ENCODE results near the gene GRM5.
"Not testable (repeated sequence)": the region's sequence is repeated elsewhere in the genome, so short reads cannot be mapped to it uniquely, and the experiment has no call there.

Gene GRM5

GRCh38 chr11:88534706-88535105, 531.1 kb downstream of the GRM5 start:
- not testable (repeated sequence) for H3K27me3 ChIP-seq (ENCODE audit: control insufficient read depth in 1 of 2, insufficient read depth in 2 of 2, low read length in 2 of 2); H3K9me3 ChIP-seq (ENCODE audit: control insufficient read depth in 1 of 2, low read length in 2 of 2); H3K9ac ChIP-seq (ENCODE audit: low read depth in 1 of 2, low read length in 2 of 2); H3K4me1 ChIP-seq (ENCODE audit: control insufficient read depth in 1 of 2, insufficient read depth in 2 of 2, low read length in 2 of 2); H3K4me3 ChIP-seq (ENCODE audit: low read depth in 1 of 2, low read length in 2 of 2); H3K36me3 ChIP-seq (ENCODE audit: control insufficient read depth in 1 of 2, insufficient read depth in 2 of 2, low read length in 2 of 2); H3K27ac ChIP-seq (ENCODE audit: low read depth, low read length)

- no peaks in the 10 kb centered on the region for H3K9me3 ChIP-seq (ENCODE audit: control insufficient read depth in 1 of 2, low read length in 2 of 2)
- H3K36me3 ChIP-seq (ENCODE audit: control insufficient read depth in 1 of 2, insufficient read depth in 2 of 2, low read length in 2 of 2), result no peaks in the 10 kb centered on the region
- no peaks in the 10 kb centered on the region for H3K27me3 ChIP-seq (ENCODE audit: control insufficient read depth in 1 of 2, insufficient read depth in 2 of 2, low read length in 2 of 2)
- no peak overlapping the region for H3K4me3 ChIP-seq (ENCODE audit: low read depth in 1 of 2, low read length in 2 of 2)
- no peaks in the 10 kb centered on the region for H3K4me1 ChIP-seq (ENCODE audit: control insufficient read depth in 1 of 2, insufficient read depth in 2 of 2, low read length in 2 of 2)
- no peak overlapping the region for H3K9ac ChIP-seq (ENCODE audit: low read depth in 1 of 2, low read length in 2 of 2)
- no peak overlapping the region for H3K27ac ChIP-seq (ENCODE audit: low read depth, low read length)
Observed at GRCh38 chr11:88534185-88534584, 531.6 kb downstream of the GRM5 start.

- no peaks in the 10 kb centered on the region for H3K36me3 ChIP-seq (ENCODE audit: control insufficient read depth in 1 of 2, insufficient read depth in 2 of 2, low read length in 2 of 2)
- no peak overlapping the region for H3K27ac ChIP-seq (ENCODE audit: low read depth, low read length)
- H3K27me3 ChIP-seq (ENCODE audit: control insufficient read depth in 1 of 2, insufficient read depth in 2 of 2, low read length in 2 of 2), result no peaks in the 10 kb centered on the region
- no peak overlapping the region for H3K4me3 ChIP-seq (ENCODE audit: low read depth in 1 of 2, low read length in 2 of 2)
- no peaks in the 10 kb centered on the region for H3K9me3 ChIP-seq (ENCODE audit: control insufficient read depth in 1 of 2, low read length in 2 of 2)
- no peak overlapping the region for H3K9ac ChIP-seq (ENCODE audit: low read depth in 1 of 2, low read length in 2 of 2)
- no peaks in the 10 kb centered on the region for H3K4me1 ChIP-seq (ENCODE audit: control insufficient read depth in 1 of 2, insufficient read depth in 2 of 2, low read length in 2 of 2)
Observed at GRCh38 chr11:88533001-88533400, 532.8 kb downstream of the GRM5 start.

- no peak overlapping the region for H3K4me3 ChIP-seq (ENCODE audit: low read depth in 1 of 2, low read length in 2 of 2)
- H3K9ac ChIP-seq (ENCODE audit: low read depth in 1 of 2, low read length in 2 of 2), result no peak overlapping the region
- no peaks in the 10 kb centered on the region for H3K4me1 ChIP-seq (ENCODE audit: control insufficient read depth in 1 of 2, insufficient read depth in 2 of 2, low read length in 2 of 2)
- H3K9me3 ChIP-seq (ENCODE audit: control insufficient read depth in 1 of 2, low read length in 2 of 2), result no peaks in the 10 kb centered on the region
- no peaks in the 10 kb centered on the region for H3K27me3 ChIP-seq (ENCODE audit: control insufficient read depth in 1 of 2, insufficient read depth in 2 of 2, low read length in 2 of 2)
- no peaks in the 10 kb centered on the region for H3K36me3 ChIP-seq (ENCODE audit: control insufficient read depth in 1 of 2, insufficient read depth in 2 of 2, low read length in 2 of 2)
- H3K27ac ChIP-seq (ENCODE audit: low read depth, low read length), result no peak overlapping the region
Observed at GRCh38 chr11:88531831-88532230, 534.0 kb downstream of the GRM5 start.

- H3K4me3 ChIP-seq (ENCODE audit: low read depth in 1 of 2, low read length in 2 of 2), result no peak overlapping the region
- no peaks in the 10 kb centered on the region for H3K4me1 ChIP-seq (ENCODE audit: control insufficient read depth in 1 of 2, insufficient read depth in 2 of 2, low read length in 2 of 2)
- no peak overlapping the region for H3K27ac ChIP-seq (ENCODE audit: low read depth, low read length)
- H3K9me3 ChIP-seq (ENCODE audit: control insufficient read depth in 1 of 2, low read length in 2 of 2), result no peaks in the 10 kb centered on the region
- H3K36me3 ChIP-seq (ENCODE audit: control insufficient read depth in 1 of 2, insufficient read depth in 2 of 2, low read length in 2 of 2), result no peaks in the 10 kb centered on the region
- H3K9ac ChIP-seq (ENCODE audit: low read depth in 1 of 2, low read length in 2 of 2), result no peak overlapping the region
- H3K27me3 ChIP-seq (ENCODE audit: control insufficient read depth in 1 of 2, insufficient read depth in 2 of 2, low read length in 2 of 2), result no peaks in the 10 kb centered on the region
Observed at GRCh38 chr11:88529426-88529825, 536.4 kb downstream of the GRM5 start.

- H3K36me3 ChIP-seq (ENCODE audit: control insufficient read depth in 1 of 2, insufficient read depth in 2 of 2, low read length in 2 of 2), result no peaks in the 10 kb centered on the region
- H3K27me3 ChIP-seq (ENCODE audit: control insufficient read depth in 1 of 2, insufficient read depth in 2 of 2, low read length in 2 of 2), result no peaks in the 10 kb centered on the region
- H3K9ac ChIP-seq (ENCODE audit: low read depth in 1 of 2, low read length in 2 of 2), result no peak overlapping the region
- H3K4me1 ChIP-seq (ENCODE audit: control insufficient read depth in 1 of 2, insufficient read depth in 2 of 2, low read length in 2 of 2), result no peaks in the 10 kb centered on the region
- H3K4me3 ChIP-seq (ENCODE audit: low read depth in 1 of 2, low read length in 2 of 2), result no peak overlapping the region
- H3K9me3 ChIP-seq (ENCODE audit: control insufficient read depth in 1 of 2, low read length in 2 of 2), result no peaks in the 10 kb centered on the region
- no peak overlapping the region for H3K27ac ChIP-seq (ENCODE audit: low read depth, low read length)
Observed at GRCh38 chr11:88523386-88524071, 542.3 kb downstream of the GRM5 start.

GRCh38 chr11:88522624-88523385, 543.0 kb downstream of the GRM5 start:
- Histone ChIP-seq H3K27me3 (ENCODE audit: control insufficient read depth in 1 of 2, insufficient read depth in 2 of 2, low read length in 2 of 2) (no peaks in the 10 kb centered on the region), H3K36me3 (ENCODE audit: control insufficient read depth in 1 of 2, insufficient read depth in 2 of 2, low read length in 2 of 2) (no peaks in the 10 kb centered on the region), H3K27ac (ENCODE audit: low read depth, low read length) (no peak overlapping the region), H3K4me1 (ENCODE audit: control insufficient read depth in 1 of 2, insufficient read depth in 2 of 2, low read length in 2 of 2) (no peaks in the 10 kb centered on the region), H3K9ac (ENCODE audit: low read depth in 1 of 2, low read length in 2 of 2) (no peak overlapping the region), H3K9me3 (ENCODE audit: control insufficient read depth in 1 of 2, low read length in 2 of 2) (no peaks in the 10 kb centered on the region), H3K4me3 (ENCODE audit: low read depth in 1 of 2, low read length in 2 of 2) (no peak overlapping the region)

- Histone ChIP-seq H3K27me3 (ENCODE audit: control insufficient read depth in 1 of 2, insufficient read depth in 2 of 2, low read length in 2 of 2) (no peaks in the 10 kb centered on the region), H3K4me3 (ENCODE audit: low read depth in 1 of 2, low read length in 2 of 2) (no peak overlapping the region), H3K4me1 (ENCODE audit: control insufficient read depth in 1 of 2, insufficient read depth in 2 of 2, low read length in 2 of 2) (no peaks in the 10 kb centered on the region), H3K36me3 (ENCODE audit: control insufficient read depth in 1 of 2, insufficient read depth in 2 of 2, low read length in 2 of 2) (no peaks in the 10 kb centered on the region), H3K9me3 (ENCODE audit: control insufficient read depth in 1 of 2, low read length in 2 of 2) (no peaks in the 10 kb centered on the region), H3K9ac (ENCODE audit: low read depth in 1 of 2, low read length in 2 of 2) (no peak overlapping the region), H3K27ac (ENCODE audit: low read depth, low read length) (no peak overlapping the region)
Observed at GRCh38 chr11:88521799-88522201, 544.0 kb downstream of the GRM5 start.

- H3K36me3 ChIP-seq (ENCODE audit: control insufficient read depth in 1 of 2, insufficient read depth in 2 of 2, low read length in 2 of 2), result no peaks in the 10 kb centered on the region
- H3K27ac ChIP-seq (ENCODE audit: low read depth, low read length), result no peak overlapping the region
- H3K9me3 ChIP-seq (ENCODE audit: control insufficient read depth in 1 of 2, low read length in 2 of 2), result no peaks in the 10 kb centered on the region
- H3K4me3 ChIP-seq (ENCODE audit: low read depth in 1 of 2, low read length in 2 of 2), result no peak overlapping the region
- H3K4me1 ChIP-seq (ENCODE audit: control insufficient read depth in 1 of 2, insufficient read depth in 2 of 2, low read length in 2 of 2), result no peaks in the 10 kb centered on the region
- no peaks in the 10 kb centered on the region for H3K27me3 ChIP-seq (ENCODE audit: control insufficient read depth in 1 of 2, insufficient read depth in 2 of 2, low read length in 2 of 2)
- H3K9ac ChIP-seq (ENCODE audit: low read depth in 1 of 2, low read length in 2 of 2), result no peak overlapping the region
Observed at GRCh38 chr11:88521399-88521798, 544.4 kb downstream of the GRM5 start.

- H3K4me1 ChIP-seq (ENCODE audit: control insufficient read depth in 1 of 2, insufficient read depth in 2 of 2, low read length in 2 of 2), result no peaks in the 10 kb centered on the region
- H3K27ac ChIP-seq (ENCODE audit: low read depth, low read length), result no peak overlapping the region
- no peaks in the 10 kb centered on the region for H3K36me3 ChIP-seq (ENCODE audit: control insufficient read depth in 1 of 2, insufficient read depth in 2 of 2, low read length in 2 of 2)
- H3K9ac ChIP-seq (ENCODE audit: low read depth in 1 of 2, low read length in 2 of 2), result no peak overlapping the region
- H3K4me3 ChIP-seq (ENCODE audit: low read depth in 1 of 2, low read length in 2 of 2), result no peak overlapping the region
- H3K27me3 ChIP-seq (ENCODE audit: control insufficient read depth in 1 of 2, insufficient read depth in 2 of 2, low read length in 2 of 2), result no peaks in the 10 kb centered on the region
- no peaks in the 10 kb centered on the region for H3K9me3 ChIP-seq (ENCODE audit: control insufficient read depth in 1 of 2, low read length in 2 of 2)
Observed at GRCh38 chr11:88520391-88520790, 545.4 kb downstream of the GRM5 start.

Measured in duodenal mucosa (tissue), 2 donors.